ENCODE results near the gene CFAP46.

- TF ChIP-seq, protein P1, sequence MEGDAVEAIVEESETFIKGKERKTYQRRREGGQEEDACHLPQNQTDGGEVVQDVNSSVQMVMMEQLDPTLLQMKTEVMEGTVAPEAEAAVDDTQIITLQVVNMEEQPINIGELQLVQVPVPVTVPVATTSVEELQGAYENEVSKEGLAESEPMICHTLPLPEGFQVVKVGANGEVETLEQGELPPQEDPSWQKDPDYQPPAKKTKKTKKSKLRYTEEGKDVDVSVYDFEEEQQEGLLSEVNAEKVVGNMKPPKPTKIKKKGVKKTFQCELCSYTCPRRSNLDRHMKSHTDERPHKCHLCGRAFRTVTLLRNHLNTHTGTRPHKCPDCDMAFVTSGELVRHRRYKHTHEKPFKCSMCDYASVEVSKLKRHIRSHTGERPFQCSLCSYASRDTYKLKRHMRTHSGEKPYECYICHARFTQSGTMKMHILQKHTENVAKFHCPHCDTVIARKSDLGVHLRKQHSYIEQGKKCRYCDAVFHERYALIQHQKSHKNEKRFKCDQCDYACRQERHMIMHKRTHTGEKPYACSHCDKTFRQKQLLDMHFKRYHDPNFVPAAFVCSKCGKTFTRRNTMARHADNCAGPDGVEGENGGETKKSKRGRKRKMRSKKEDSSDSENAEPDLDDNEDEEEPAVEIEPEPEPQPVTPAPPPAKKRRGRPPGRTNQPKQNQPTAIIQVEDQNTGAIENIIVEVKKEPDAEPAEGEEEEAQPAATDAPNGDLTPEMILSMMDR (conservative IDR thresholded peaks at IDR 0.05; ENCODE audit: low read length): no peak
- TF ChIP-seq EZH2phosphoT487 (IDR thresholded peaks at IDR 0.05; ENCODE audit: borderline replicate concordance): no peak
Measured at GRCh38 chr10:132884691-132885271, 57.6 kb downstream of the CFAP46 start.
